ENCODE measurements around the gene TSPYL6. TPM values are rescaled to one million over a fixed set of nuclear protein-coding genes. Genes with fewer than 3 reads are reported as not detected.
A peak's percentile ranks its signal among the peaks of the same experiment; 100 is the strongest.

Gene TSPYL6
- total RNA-seq, 2 donors from 2014 or later, result not detected

DNA sequence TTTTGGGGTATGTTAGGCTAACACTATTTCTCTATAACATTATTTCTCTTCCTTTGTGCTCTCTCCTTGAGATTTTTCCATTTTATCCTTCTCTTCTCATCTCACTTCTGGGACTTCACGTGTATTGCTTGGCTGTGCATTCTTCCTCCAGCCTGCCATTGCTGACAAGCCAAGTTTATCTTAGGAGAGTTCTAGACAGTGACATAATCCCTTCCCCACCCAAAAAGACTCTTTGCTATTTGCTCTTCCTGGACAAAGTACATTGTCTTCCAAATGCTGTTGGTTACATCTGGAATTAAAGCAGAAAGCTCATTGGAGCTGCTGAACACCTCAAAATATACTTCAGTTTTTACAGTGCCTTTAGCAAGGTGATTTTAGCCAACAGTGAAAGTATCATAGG, 8.9 kb downstream of the TSPYL6 start:
- H3K27ac Mint-ChIP-seq, result no peak overlapping the region
- peaks cover 2% of the 10 kb centered on the region for H3K36me3 Mint-ChIP-seq (ENCODE audit: low read depth)
- H3K4me3 Mint-ChIP-seq, result no peak overlapping the region
- ATAC-seq (no peak), DNase-seq (no peak)
- H3K4me1 Mint-ChIP-seq, result no peaks in the 10 kb centered on the region
- H3K9me3 ChIP-seq (ENCODE audit: control insufficient read depth, low read length, poor library complexity, severe bottlenecking), result no peaks in the 10 kb centered on the region
- no peaks in the 10 kb centered on the region for H3K27me3 Mint-ChIP-seq

DNA sequence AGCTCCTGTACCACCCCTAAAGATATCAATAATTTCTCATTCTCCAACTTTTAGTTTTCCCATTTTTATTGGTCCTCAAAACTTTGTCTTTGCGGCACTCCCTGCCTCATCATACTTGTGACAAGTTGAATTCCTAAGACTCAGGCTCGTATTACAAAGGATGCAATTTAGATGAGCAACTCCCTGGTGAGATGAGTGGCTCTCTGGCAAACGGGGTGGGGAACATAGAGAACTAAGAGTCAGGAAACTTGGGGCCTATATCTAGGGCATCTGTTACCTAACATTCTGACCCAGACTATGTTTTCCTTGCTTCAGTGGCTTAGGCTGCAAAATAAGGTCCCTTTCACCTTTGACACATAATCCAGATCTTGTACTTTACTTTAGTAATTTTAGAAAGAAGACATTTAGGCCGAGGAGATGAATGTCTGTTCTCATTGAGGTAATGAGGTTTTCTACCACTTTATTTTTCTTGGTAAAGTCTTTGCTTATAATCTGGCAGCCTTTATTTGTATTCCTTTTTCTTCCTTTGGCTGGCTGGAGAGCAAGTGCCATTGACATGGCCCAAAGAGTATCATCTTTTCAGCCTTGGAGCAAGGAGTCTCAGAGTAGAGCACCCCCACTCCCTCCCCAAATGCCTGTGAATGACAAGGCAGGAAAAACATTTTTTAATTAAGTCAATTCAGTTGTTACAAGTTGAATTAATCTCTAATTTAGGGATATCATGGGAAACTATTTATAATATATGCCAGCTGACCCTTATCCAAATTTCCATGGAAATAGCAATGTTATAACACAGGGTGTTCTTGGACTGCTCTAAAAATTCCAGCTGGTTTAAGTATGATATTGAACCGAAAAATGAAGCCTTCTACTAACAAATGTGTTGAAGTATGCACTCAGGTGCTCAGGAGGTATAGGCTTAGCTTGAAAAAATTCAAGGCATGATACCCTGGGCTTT, 15.2 kb downstream of the TSPYL6 start:
- DNase-seq (no peak), ATAC-seq (no peak)
- peaks cover 3% of the 10 kb centered on the region for H3K9me3 ChIP-seq (ENCODE audit: control insufficient read depth, low read length, poor library complexity, severe bottlenecking)
- Mint-ChIP-seq H3K4me3 (no peak overlapping the region), H3K4me1 (no peaks in the 10 kb centered on the region), H3K27ac (no peak overlapping the region), H3K27me3 (no peaks in the 10 kb centered on the region), H3K36me3 (ENCODE audit: low read depth) (peaks cover 4% of the 10 kb centered on the region)

- H3K4me1 Mint-ChIP-seq, result no peaks in the 10 kb centered on the region
- H3K36me3 Mint-ChIP-seq (ENCODE audit: low read depth), result peaks cover 4% of the 10 kb centered on the region
- H3K9me3 ChIP-seq (ENCODE audit: control insufficient read depth, low read length, poor library complexity, severe bottlenecking), result peaks cover 3% of the 10 kb centered on the region
- no peak for DNase-seq
- ATAC-seq, result no peak
- no peaks in the 10 kb centered on the region for H3K27me3 Mint-ChIP-seq
- no peak overlapping the region for H3K4me3 Mint-ChIP-seq
- H3K27ac Mint-ChIP-seq, result no peak overlapping the region
These were observed 16.6 kb downstream of the TSPYL6 start for GRCh38 chr2:54239427-54239826.

DNA sequence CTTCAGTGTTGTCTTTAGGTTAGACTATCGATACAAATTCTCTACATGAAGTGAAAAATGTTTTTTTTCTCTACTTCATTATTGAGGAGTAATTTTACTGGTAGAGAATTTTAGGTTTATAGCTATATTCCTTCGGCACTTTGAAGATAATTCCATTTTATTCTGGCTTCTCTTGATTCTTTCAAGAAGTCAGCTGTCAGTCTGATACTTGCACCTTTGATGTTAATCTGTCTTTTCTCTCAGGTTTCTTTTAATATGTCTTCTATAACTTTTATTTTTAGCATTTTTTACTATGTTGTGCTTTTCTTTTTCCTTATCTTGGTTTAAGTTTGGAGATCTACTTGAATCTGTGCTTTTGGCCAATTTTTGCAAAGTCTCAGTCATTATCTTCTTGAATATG, 18.6 kb downstream of the TSPYL6 start:
- Mint-ChIP-seq H3K36me3 (ENCODE audit: low read depth) (peaks cover 4% of the 10 kb centered on the region), H3K27me3 (no peaks in the 10 kb centered on the region), H3K4me1 (no peaks in the 10 kb centered on the region), H3K27ac (no peak overlapping the region), H3K4me3 (no peak overlapping the region)
- DNase-seq (no peak), ATAC-seq (no peak)
- peaks cover 3% of the 10 kb centered on the region for H3K9me3 ChIP-seq (ENCODE audit: control insufficient read depth, low read length, poor library complexity, severe bottlenecking)

DNA sequence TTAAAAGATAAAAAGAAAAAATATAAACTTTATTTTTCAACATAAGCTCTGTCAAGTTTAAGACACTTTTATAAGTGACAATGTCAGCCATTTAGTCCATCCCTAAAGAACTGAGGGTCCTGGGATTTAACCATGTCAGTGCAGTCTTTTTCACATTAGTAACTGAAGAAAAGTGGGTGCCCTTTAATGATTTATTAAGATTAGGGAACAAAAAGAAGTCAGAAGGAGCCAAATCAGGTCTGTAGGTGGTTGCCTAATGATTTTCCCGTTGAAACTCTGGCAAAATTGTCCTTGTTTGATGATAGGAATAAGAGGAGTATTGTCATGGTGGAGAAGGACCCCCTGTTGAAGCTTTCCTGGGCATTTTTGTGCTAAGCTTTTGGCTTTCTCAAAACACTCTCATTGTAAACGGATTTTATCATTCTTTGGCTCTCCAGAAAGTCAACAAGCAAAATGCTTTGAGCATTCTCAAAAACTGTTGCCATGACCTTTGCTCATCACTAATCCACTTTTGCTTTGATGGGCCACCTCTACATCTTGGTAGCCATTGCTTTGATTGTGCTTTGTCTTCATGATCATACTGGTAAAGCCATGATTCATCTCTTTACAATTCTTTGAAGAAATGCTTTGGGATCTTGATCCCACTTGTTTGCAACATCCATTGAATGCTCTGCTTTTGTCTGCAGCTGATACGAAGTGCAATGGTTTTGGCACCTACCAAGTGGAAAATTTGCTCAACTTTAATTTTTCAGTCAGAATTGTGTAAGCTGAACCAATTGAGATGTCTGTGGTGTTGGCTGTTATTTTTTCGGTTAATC, 22.0 kb downstream of the TSPYL6 start:
- H3K27ac Mint-ChIP-seq, result no peak overlapping the region
- H3K27me3 Mint-ChIP-seq, result no peaks in the 10 kb centered on the region
- H3K4me1 Mint-ChIP-seq, result no peaks in the 10 kb centered on the region
- H3K9me3 ChIP-seq (ENCODE audit: control insufficient read depth, low read length, poor library complexity, severe bottlenecking), result peaks cover 2% of the 10 kb centered on the region
- peaks cover 4% of the 10 kb centered on the region for H3K36me3 Mint-ChIP-seq (ENCODE audit: low read depth)
- no peak for DNase-seq
- no peak overlapping the region for H3K4me3 Mint-ChIP-seq
- ATAC-seq, result no peak

- DNase-seq (no peak), ATAC-seq (no peak)
- H3K9me3 ChIP-seq (ENCODE audit: control insufficient read depth, low read length, poor library complexity, severe bottlenecking), result no peaks in the 10 kb centered on the region
- no peaks in the 10 kb centered on the region for H3K27me3 Mint-ChIP-seq
- peak overlapping the region; percentile 9 for H3K27ac Mint-ChIP-seq
- H3K36me3 Mint-ChIP-seq (ENCODE audit: low read depth), result peaks cover 2% of the 10 kb centered on the region
- no peak overlapping the region for H3K4me3 Mint-ChIP-seq
- no peaks in the 10 kb centered on the region for H3K4me1 Mint-ChIP-seq
These were observed 27.1 kb downstream of the TSPYL6 start for GRCh38 chr2:54228945-54229344.

DNA sequence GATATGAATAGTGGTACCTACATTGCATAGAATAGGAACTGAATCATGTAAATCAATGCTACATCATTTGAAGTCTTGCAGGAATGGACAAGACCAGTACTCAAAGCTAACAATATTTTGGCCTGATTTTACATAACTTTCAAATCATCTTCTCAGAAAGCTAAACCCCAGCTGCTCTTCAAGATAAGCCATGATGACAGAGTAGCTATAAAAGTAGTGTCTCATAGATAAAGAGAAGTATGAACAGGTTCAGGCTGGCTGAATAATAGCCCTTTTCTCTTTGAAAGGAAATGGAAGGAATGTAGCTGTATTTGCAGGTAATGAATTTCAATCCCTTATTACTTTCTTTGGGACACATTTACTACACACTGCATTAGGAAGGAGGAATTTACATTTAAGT, 28.2 kb downstream of the TSPYL6 start:
- DNase-seq (no peak), ATAC-seq (no peak)
- H3K9me3 ChIP-seq (ENCODE audit: control insufficient read depth, low read length, poor library complexity, severe bottlenecking), result no peaks in the 10 kb centered on the region
- H3K27me3 Mint-ChIP-seq, result no peaks in the 10 kb centered on the region
- H3K4me1 Mint-ChIP-seq, result no peaks in the 10 kb centered on the region
- peaks cover 2% of the 10 kb centered on the region for H3K36me3 Mint-ChIP-seq (ENCODE audit: low read depth)
- no peak overlapping the region for H3K4me3 Mint-ChIP-seq
- no peak overlapping the region for H3K27ac Mint-ChIP-seq

DNA sequence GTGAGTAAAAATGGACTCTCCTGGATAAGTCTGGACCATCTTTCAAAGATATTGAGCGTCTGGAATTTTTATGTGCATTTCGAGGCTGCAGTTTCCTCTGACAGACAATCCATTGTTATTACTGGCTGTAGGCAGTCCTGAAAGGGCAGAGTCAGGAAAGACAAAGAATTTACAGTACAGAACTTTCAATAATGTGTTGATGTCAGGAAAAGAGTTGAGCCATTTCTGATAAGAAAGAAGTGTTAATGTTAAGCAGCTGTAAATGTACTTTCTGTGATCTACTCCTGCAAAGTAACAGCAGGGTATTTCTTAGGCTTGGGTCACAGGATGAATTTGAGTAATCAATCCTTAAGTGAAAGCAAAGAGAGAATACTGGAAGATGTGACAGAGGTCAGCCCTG, 29.8 kb downstream of the TSPYL6 start:
- no peak for DNase-seq
- ATAC-seq, result no peak
- H3K27ac Mint-ChIP-seq, result no peak overlapping the region
- peaks cover 2% of the 10 kb centered on the region for H3K36me3 Mint-ChIP-seq (ENCODE audit: low read depth)
- no peak overlapping the region for H3K4me3 Mint-ChIP-seq
- no peaks in the 10 kb centered on the region for H3K9me3 ChIP-seq (ENCODE audit: control insufficient read depth, low read length, poor library complexity, severe bottlenecking)
- no peaks in the 10 kb centered on the region for H3K27me3 Mint-ChIP-seq
- no peaks in the 10 kb centered on the region for H3K4me1 Mint-ChIP-seq

GRCh38 chr2:54224997-54225396, 31.0 kb downstream of the TSPYL6 start:
- Mint-ChIP-seq H3K4me1 (no peaks in the 10 kb centered on the region), H3K27ac (no peak overlapping the region), H3K4me3 (no peak overlapping the region), H3K36me3 (ENCODE audit: low read depth) (peaks cover 2% of the 10 kb centered on the region), H3K27me3 (no peaks in the 10 kb centered on the region)
- DNase-seq (no peak), ATAC-seq (no peak)
- no peaks in the 10 kb centered on the region for H3K9me3 ChIP-seq (ENCODE audit: control insufficient read depth, low read length, poor library complexity, severe bottlenecking)

- Mint-ChIP-seq H3K27me3 (no peaks in the 10 kb centered on the region), H3K4me3 (no peak overlapping the region), H3K4me1 (peaks cover 4% of the 10 kb centered on the region), H3K36me3 (ENCODE audit: low read depth) (peaks cover 2% of the 10 kb centered on the region), H3K27ac (no peak overlapping the region)
- no peak for DNase-seq
- H3K9me3 ChIP-seq (ENCODE audit: control insufficient read depth, low read length, poor library complexity, severe bottlenecking), result no peaks in the 10 kb centered on the region
- ATAC-seq, result no peak
These were observed 42.9 kb downstream of the TSPYL6 start for GRCh38 chr2:54213082-54213481.

GRCh38 chr2:54212456-54212855, 43.6 kb downstream of the TSPYL6 start:
- H3K36me3 Mint-ChIP-seq (ENCODE audit: low read depth), result peaks cover 2% of the 10 kb centered on the region
- H3K4me1 Mint-ChIP-seq, result peaks cover 2% of the 10 kb centered on the region
- H3K9me3 ChIP-seq (ENCODE audit: control insufficient read depth, low read length, poor library complexity, severe bottlenecking), result no peaks in the 10 kb centered on the region
- no peak overlapping the region for H3K27ac Mint-ChIP-seq
- ATAC-seq, result no peak
- DNase-seq, result no peak
- H3K4me3 Mint-ChIP-seq, result no peak overlapping the region
- H3K27me3 Mint-ChIP-seq, result no peaks in the 10 kb centered on the region

DNA sequence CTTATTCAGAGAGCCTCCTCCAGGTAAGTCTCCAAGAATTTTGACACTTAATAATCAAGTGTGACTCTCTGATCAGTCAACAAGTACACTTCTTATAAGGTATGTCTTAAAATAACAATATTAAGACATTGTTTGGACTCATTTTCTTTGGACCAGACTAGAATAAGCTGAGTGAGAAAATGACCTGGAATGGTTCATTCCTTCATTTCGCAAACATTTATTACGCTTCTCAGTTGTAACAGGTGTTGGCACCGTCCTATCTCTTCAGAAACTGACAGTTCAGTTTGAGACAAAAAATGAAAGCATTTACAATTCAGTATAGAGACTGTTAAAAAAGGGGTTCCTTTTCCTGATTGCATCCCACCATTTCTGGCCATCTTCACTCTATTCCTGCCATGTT, 46.6 kb downstream of the TSPYL6 start:
- Mint-ChIP-seq H3K4me3 (no peak overlapping the region), H3K27me3 (no peaks in the 10 kb centered on the region), H3K36me3 (ENCODE audit: low read depth) (peaks cover 5% of the 10 kb centered on the region), H3K4me1 (peaks cover 12% of the 10 kb centered on the region), H3K27ac (no peak overlapping the region)
- no peak for DNase-seq
- no peak for ATAC-seq
- no peaks in the 10 kb centered on the region for H3K9me3 ChIP-seq (ENCODE audit: control insufficient read depth, low read length, poor library complexity, severe bottlenecking)

DNA sequence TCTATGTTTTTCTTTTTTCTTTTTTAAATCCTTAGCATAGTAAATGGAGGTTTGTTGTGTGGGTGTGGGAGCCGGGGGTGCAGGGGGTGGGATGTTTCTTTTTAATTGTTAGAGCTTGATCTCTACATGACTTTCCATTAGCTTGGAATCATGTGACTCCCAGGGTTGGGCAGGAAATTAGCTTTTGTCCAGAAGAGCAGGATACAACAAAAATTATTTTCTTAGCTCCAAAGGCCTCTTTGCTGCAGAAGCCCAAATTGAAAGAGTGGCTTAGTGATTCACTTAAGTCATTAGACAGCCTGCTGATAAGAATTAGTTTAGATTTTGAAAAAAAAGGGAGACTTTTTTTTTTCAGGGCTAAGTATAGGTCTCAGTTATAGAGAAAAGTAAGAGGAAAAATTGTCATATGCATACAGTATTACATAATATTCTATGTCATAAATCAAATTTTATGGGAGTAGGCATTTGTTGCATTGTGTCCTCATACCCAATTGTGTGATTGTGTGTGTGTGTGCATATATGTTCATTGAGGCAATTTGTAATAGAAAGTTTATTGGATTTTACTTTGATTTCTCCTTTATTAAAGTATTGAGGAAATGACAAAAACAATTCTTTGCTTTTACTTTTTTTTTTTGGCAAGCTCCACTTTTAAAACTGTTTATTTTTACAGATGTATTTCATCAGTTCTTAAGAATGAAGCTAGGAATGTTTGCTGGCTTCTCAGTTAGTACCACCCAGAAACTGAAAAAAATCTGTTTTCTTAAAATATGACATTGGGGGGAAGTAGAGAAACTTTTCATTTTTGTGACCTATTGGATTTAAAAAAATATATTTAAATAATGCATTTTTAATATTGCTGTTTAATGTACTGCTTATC, 47.4 kb downstream of the TSPYL6 start:
- DNase-seq, result no peak
- no peak for ATAC-seq
- H3K27ac Mint-ChIP-seq, result no peak overlapping the region
- H3K4me1 Mint-ChIP-seq, result peaks cover 12% of the 10 kb centered on the region
- H3K9me3 ChIP-seq (ENCODE audit: control insufficient read depth, low read length, poor library complexity, severe bottlenecking), result no peaks in the 10 kb centered on the region
- H3K27me3 Mint-ChIP-seq, result no peaks in the 10 kb centered on the region
- H3K4me3 Mint-ChIP-seq, result no peak overlapping the region
- peaks cover 5% of the 10 kb centered on the region for H3K36me3 Mint-ChIP-seq (ENCODE audit: low read depth)

All from T-helper 17 cell (primary cell).